ENCODE results near the gene ST6GALNAC3. TPM values are rescaled to one million over a fixed set of nuclear protein-coding genes. Genes with fewer than 3 reads are reported as not detected.

Gene ST6GALNAC3
- total RNA-seq, 1 donor from 2014 or later, result 23.6 TPM

GRCh38 chr1:76278711-76279100 is 204.2 kb downstream of the ST6GALNAC3 start:
- Histone ChIP-seq H3K9ac (no peak overlapping the region), H3K9me3 (ENCODE audit: low read depth) (no peaks in the 10 kb centered on the region), H3F3A (ENCODE audit: low read depth) (peaks cover 10% of the 10 kb centered on the region), H3K27me3 (no peaks in the 10 kb centered on the region), H3K4me3 (no peak overlapping the region), H4K20me1 (ENCODE audit: low read depth) (no peaks in the 10 kb centered on the region), H3K27ac (peak overlapping the region; percentile 54), H3K4me1 (peaks cover 25% of the 10 kb centered on the region), H3K79me2 (ENCODE audit: low read depth) (no peaks in the 10 kb centered on the region), H3K36me3 (no peaks in the 10 kb centered on the region), H2AFZ (replicated peaks) (no peak overlapping the region), H3K4me2 (peak overlapping the region; percentile 6)
- DNase-seq (ENCODE audit: low spot score), result peak; percentile 26
- Mint-ChIP-seq H3K4me3 (no peak overlapping the region), H3K27me3 (ENCODE audit: insufficient read depth, low read depth) (no peaks in the 10 kb centered on the region), H3K9me3 (no peaks in the 10 kb centered on the region), H3K27ac (peak overlapping the region; percentile 54), H3K4me1 (peaks cover 33% of the 10 kb centered on the region), H3K36me3 (no peaks in the 10 kb centered on the region)
- TF ChIP-seq EZH2phosphoT487 (IDR thresholded peaks at IDR 0.05), result no peak
- TF ChIP-seq EZH2 (IDR thresholded peaks at IDR 0.05), result no peak
- TF ChIP-seq CTCF (IDR thresholded peaks at IDR 0.05), result no peak

GRCh38 chr1:76279101-76279748 is 204.7 kb downstream of the ST6GALNAC3 start:
- Histone ChIP-seq H2AFZ (replicated peaks) (no peak overlapping the region), H3K36me3 (no peaks in the 10 kb centered on the region), H3K79me2 (ENCODE audit: low read depth) (no peaks in the 10 kb centered on the region), H3K4me3 (no peak overlapping the region), H3K27ac (peak overlapping the region; percentile 54), H3K27me3 (no peaks in the 10 kb centered on the region), H3K9me3 (ENCODE audit: low read depth) (no peaks in the 10 kb centered on the region), H3K9ac (no peak overlapping the region), H3K4me1 (peaks cover 25% of the 10 kb centered on the region), H4K20me1 (ENCODE audit: low read depth) (no peaks in the 10 kb centered on the region), H3K4me2 (peak overlapping the region; percentile 6), H3F3A (ENCODE audit: low read depth) (peaks cover 10% of the 10 kb centered on the region)
- Mint-ChIP-seq H3K36me3 (no peaks in the 10 kb centered on the region), H3K4me3 (no peak overlapping the region), H3K4me1 (peaks cover 33% of the 10 kb centered on the region), H3K27me3 (ENCODE audit: insufficient read depth, low read depth) (no peaks in the 10 kb centered on the region), H3K9me3 (no peaks in the 10 kb centered on the region), H3K27ac (peak overlapping the region; percentile 57)
- TF ChIP-seq EZH2 (IDR thresholded peaks at IDR 0.05) (no peak), CTCF (IDR thresholded peaks at IDR 0.05) (no peak), EZH2phosphoT487 (IDR thresholded peaks at IDR 0.05) (no peak)
- no peak for DNase-seq (ENCODE audit: low spot score)

GRCh38 chr1:76281306-76281705 is 206.8 kb downstream of the ST6GALNAC3 start:
- no peaks in the 10 kb centered on the region for H3K27me3 ChIP-seq
- H3K27me3 Mint-ChIP-seq (ENCODE audit: insufficient read depth, low read depth), result no peaks in the 10 kb centered on the region

GRCh38 chr1:76284842-76285241 is 210.3 kb downstream of the ST6GALNAC3 start:
- no peak overlapping the region for H3K27ac Mint-ChIP-seq
- Histone ChIP-seq H3K36me3 (no peaks in the 10 kb centered on the region), H4K20me1 (ENCODE audit: low read depth) (no peaks in the 10 kb centered on the region)

More at GRCh38 chr1:76281306-76281705, 206.8 kb downstream of the ST6GALNAC3 start:
- no peak for TF ChIP-seq EZH2 (IDR thresholded peaks at IDR 0.05)
- TF ChIP-seq EZH2phosphoT487 (IDR thresholded peaks at IDR 0.05), result no peak
- Mint-ChIP-seq H3K9me3 (no peaks in the 10 kb centered on the region), H3K36me3 (no peaks in the 10 kb centered on the region), H3K4me1 (peaks cover 39% of the 10 kb centered on the region), H3K27ac (no peak overlapping the region), H3K4me3 (no peak overlapping the region)
- no peaks in the 10 kb centered on the region for H3K9me3 ChIP-seq (ENCODE audit: low read depth)
- H3K27ac ChIP-seq, result no peak overlapping the region
- H2AFZ ChIP-seq (replicated peaks), result no peak overlapping the region
- DNase-seq (ENCODE audit: low spot score), result no peak
- H3K79me2 ChIP-seq (ENCODE audit: low read depth), result no peaks in the 10 kb centered on the region
- H3K4me3 ChIP-seq, result no peak overlapping the region
- no peak overlapping the region for H3K9ac ChIP-seq
- no peaks in the 10 kb centered on the region for H4K20me1 ChIP-seq (ENCODE audit: low read depth)
- peaks cover 10% of the 10 kb centered on the region for H3F3A ChIP-seq (ENCODE audit: low read depth)
- no peak overlapping the region for H3K4me2 ChIP-seq
- H3K36me3 ChIP-seq, result no peaks in the 10 kb centered on the region
- peaks cover 25% of the 10 kb centered on the region for H3K4me1 ChIP-seq

More at GRCh38 chr1:76284842-76285241, 210.3 kb downstream of the ST6GALNAC3 start:
- TF ChIP-seq EZH2 (IDR thresholded peaks at IDR 0.05) (no peak), EZH2phosphoT487 (IDR thresholded peaks at IDR 0.05) (no peak), CTCF (IDR thresholded peaks at IDR 0.05) (no peak)
- Histone ChIP-seq H3K79me2 (ENCODE audit: low read depth) (no peaks in the 10 kb centered on the region), H3K4me1 (peaks cover 15% of the 10 kb centered on the region), H3K4me2 (no peak overlapping the region), H3K27ac (no peak overlapping the region), H3K9ac (no peak overlapping the region), H3K27me3 (no peaks in the 10 kb centered on the region), H3F3A (ENCODE audit: low read depth) (no peaks in the 10 kb centered on the region), H3K4me3 (no peak overlapping the region), H2AFZ (replicated peaks) (no peak overlapping the region), H3K9me3 (ENCODE audit: low read depth) (no peaks in the 10 kb centered on the region)
- Mint-ChIP-seq H3K27me3 (ENCODE audit: insufficient read depth, low read depth) (peaks cover 2% of the 10 kb centered on the region), H3K36me3 (no peaks in the 10 kb centered on the region), H3K4me1 (peaks cover 35% of the 10 kb centered on the region), H3K4me3 (no peak overlapping the region), H3K9me3 (no peaks in the 10 kb centered on the region)
- no peak for DNase-seq (ENCODE audit: low spot score)
